Muscle layer of colon (tissue), 2 donors: ENCODE measurements around the gene PCDHGC5.

Experiments
- H3K27ac ChIP-seq: one replicate; pipeline ENCODE4 v1.7.0; 2013; ENCODE audit warnings: low read depth, mild to moderate bottlenecking, low read length, moderate library complexity
- H3K27me3 ChIP-seq, 2 donors: one replicate each; pipeline ENCODE4 v1.7.0; 2013; ENCODE audit warnings: low read length in 2 of 2, mild to moderate bottlenecking in 2 of 2; ENCODE audit not compliant: insufficient read depth in 2 of 2, control insufficient read depth in 1 of 2
- H3K36me3 ChIP-seq: one replicate; pipeline ENCODE4 v1.7.0; 2013; ENCODE audit warnings: mild to moderate bottlenecking, low read length; ENCODE audit not compliant: insufficient read depth
- H3K4me1 ChIP-seq: one replicate; pipeline ENCODE4 v1.7.0; 2013; ENCODE audit warnings: mild to moderate bottlenecking, low read length; ENCODE audit not compliant: insufficient read depth
- H3K4me3 ChIP-seq, 2 donors: one replicate each; pipeline ENCODE4 v1.7.0; 2013; ENCODE audit warnings: low read length in 2 of 2, low read depth in 1 of 2, mild to moderate bottlenecking in 1 of 2, moderate library complexity in 1 of 2
- H3K9ac ChIP-seq: one replicate; pipeline ENCODE4 v1.7.0; 2013; ENCODE audit warnings: low read length
- H3K9me3 ChIP-seq: one replicate; pipeline ENCODE4 v1.7.0; 2013; ENCODE audit warnings: mild to moderate bottlenecking, low read length
- donor health status: abdominal sarcoma.
- donor health status: Adenocarcinoma of cecum.

The PCDHGC5 gene

GRCh38 chr5:141515946-141516671 lies 27.2 kb downstream of the PCDHGC5 start:
- Histone ChIP-seq H3K36me3 (peaks cover 23% of the 10 kb centered on the region), H3K9me3 (no peaks in the 10 kb centered on the region), H3K9ac (no peak overlapping the region), H3K27me3 (no peaks in the 10 kb centered on the region), H3K4me3 (no peak overlapping the region), H3K27ac (peak overlapping the region; percentile 88), H3K4me1 (peaks cover 22% of the 10 kb centered on the region)

- Histone ChIP-seq H3K9ac (no peak overlapping the region), H3K36me3 (peaks cover 18% of the 10 kb centered on the region), H3K27me3 (no peaks in the 10 kb centered on the region), H3K4me1 (peaks cover 24% of the 10 kb centered on the region), H3K27ac (no peak overlapping the region), H3K4me3 (no peak overlapping the region), H3K9me3 (no peaks in the 10 kb centered on the region)
These were observed 27.8 kb downstream of the PCDHGC5 start for GRCh38 chr5:141516672-141517025.

DNA sequence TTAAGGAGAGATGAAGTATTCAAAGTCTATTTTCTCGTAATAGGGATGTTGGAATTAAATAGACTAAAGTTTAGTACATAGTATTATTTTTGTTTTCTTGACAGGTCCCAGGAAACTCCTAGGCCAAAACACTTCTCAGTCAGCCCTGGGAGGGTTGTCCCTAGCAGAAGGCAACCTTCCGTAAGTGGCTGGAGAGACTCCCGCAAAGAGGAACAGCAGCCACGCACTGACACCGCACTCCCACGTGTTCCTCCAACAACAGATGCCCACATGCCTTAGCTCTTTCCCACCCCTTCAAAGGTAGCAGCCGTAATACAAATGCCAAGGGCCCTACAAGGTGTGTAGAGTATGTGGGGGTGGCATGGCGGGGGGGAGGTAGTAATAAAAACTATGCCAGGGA lies 28.4 kb downstream of the PCDHGC5 start:
- Histone ChIP-seq H3K4me1 (peaks cover 31% of the 10 kb centered on the region), H3K4me3 (no peak overlapping the region), H3K9ac (no peak overlapping the region), H3K27me3 (no peaks in the 10 kb centered on the region), H3K36me3 (peaks cover 16% of the 10 kb centered on the region), H3K27ac (no peak overlapping the region), H3K9me3 (no peaks in the 10 kb centered on the region)

- no peaks in the 10 kb centered on the region for H3K27me3 ChIP-seq
- H3K9me3 ChIP-seq = no peaks in the 10 kb centered on the region
- H3K4me1 ChIP-seq = peaks cover 31% of the 10 kb centered on the region
- peaks cover 16% of the 10 kb centered on the region for H3K36me3 ChIP-seq
- H3K9ac ChIP-seq = no peak overlapping the region
- H3K4me3 ChIP-seq = no peak overlapping the region
- H3K27ac ChIP-seq = no peak overlapping the region
These were observed 29.2 kb downstream of the PCDHGC5 start for GRCh38 chr5:141517880-141518617.

- H3K27ac ChIP-seq = no peak overlapping the region
- no peak overlapping the region for H3K4me3 ChIP-seq
- H3K27me3 ChIP-seq = no peaks in the 10 kb centered on the region
- H3K9me3 ChIP-seq = no peaks in the 10 kb centered on the region
- H3K9ac ChIP-seq = no peak overlapping the region
- peaks cover 31% of the 10 kb centered on the region for H3K4me1 ChIP-seq
- H3K36me3 ChIP-seq = peaks cover 16% of the 10 kb centered on the region
These were observed 29.7 kb downstream of the PCDHGC5 start for GRCh38 chr5:141518618-141519015.

GRCh38 chr5:141519605-141520565 lies 31.0 kb downstream of the PCDHGC5 start:
- H3K27me3 ChIP-seq = no peaks in the 10 kb centered on the region
- H3K9ac ChIP-seq = no peak overlapping the region
- no peaks in the 10 kb centered on the region for H3K9me3 ChIP-seq
- no peak overlapping the region for H3K4me3 ChIP-seq
- peaks cover 16% of the 10 kb centered on the region for H3K36me3 ChIP-seq
- peaks cover 34% of the 10 kb centered on the region for H3K4me1 ChIP-seq
- no peak overlapping the region for H3K27ac ChIP-seq

DNA sequence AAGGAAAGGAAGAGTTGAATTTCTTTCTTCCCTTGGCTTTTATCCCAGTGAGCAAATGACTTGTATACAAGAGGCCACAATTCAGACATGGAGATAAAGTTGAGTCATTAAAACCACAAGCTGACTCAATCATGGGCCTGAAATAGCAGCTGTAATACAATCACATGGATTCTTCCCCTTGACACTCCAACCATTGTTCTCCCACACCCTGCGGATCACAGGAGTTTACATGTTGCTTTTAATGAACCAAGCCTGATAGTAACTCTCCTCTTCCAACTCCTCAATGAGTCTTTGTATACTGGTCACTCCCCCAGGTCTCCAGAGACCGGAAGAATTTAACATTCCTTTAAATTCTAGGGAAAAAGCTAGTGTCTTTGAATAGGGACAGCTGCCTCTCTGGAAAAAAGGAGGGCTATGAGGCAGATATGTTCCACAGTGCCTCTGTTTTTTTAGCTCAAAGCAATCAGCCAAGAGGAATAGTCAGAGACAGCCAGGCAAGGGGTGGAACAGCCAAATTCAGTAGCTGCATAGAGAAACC lies 32.4 kb downstream of the PCDHGC5 start:
- Histone ChIP-seq H3K4me1 (peaks cover 26% of the 10 kb centered on the region), H3K4me3 (no peak overlapping the region)

GRCh38 chr5:141522301-141522700 lies 33.4 kb downstream of the PCDHGC5 start:
- no peaks in the 10 kb centered on the region for H3K27me3 ChIP-seq
- H3K9me3 ChIP-seq = no peaks in the 10 kb centered on the region
- no peak overlapping the region for H3K9ac ChIP-seq
- peaks cover 5% of the 10 kb centered on the region for H3K36me3 ChIP-seq
- H3K4me1 ChIP-seq = peaks cover 26% of the 10 kb centered on the region
- H3K27ac ChIP-seq = no peak overlapping the region
- H3K4me3 ChIP-seq = no peak overlapping the region

More for the DNA sequence above, 32.4 kb downstream of the PCDHGC5 start:
- Histone ChIP-seq H3K27me3 (no peaks in the 10 kb centered on the region), H3K9me3 (no peaks in the 10 kb centered on the region), H3K27ac (peak overlapping the region; percentile 20), H3K9ac (no peak overlapping the region), H3K36me3 (peaks cover 12% of the 10 kb centered on the region)

- H3K4me1 ChIP-seq = peaks cover 27% of the 10 kb centered on the region
- H3K36me3 ChIP-seq = peaks cover 13% of the 10 kb centered on the region
- no peak overlapping the region for H3K27ac ChIP-seq
- no peaks in the 10 kb centered on the region for H3K27me3 ChIP-seq
- H3K4me3 ChIP-seq = peak overlapping the region in 1 of 2 donors; percentile 20
- no peak overlapping the region for H3K9ac ChIP-seq
- H3K9me3 ChIP-seq = no peaks in the 10 kb centered on the region
These were observed 35.1 kb downstream of the PCDHGC5 start for GRCh38 chr5:141523991-141524390.

GRCh38 chr5:141524604-141525597 lies 36.0 kb downstream of the PCDHGC5 start:
- Histone ChIP-seq H3K9ac (no peak overlapping the region), H3K36me3 (peaks cover 10% of the 10 kb centered on the region), H3K4me1 (peaks cover 34% of the 10 kb centered on the region), H3K27me3 (no peaks in the 10 kb centered on the region), H3K4me3 (peak overlapping the region in 1 of 2 donors; percentile 20), H3K27ac (peak overlapping the region; percentile 60), H3K9me3 (no peaks in the 10 kb centered on the region)
